Measurements from ENCODE around the gene RBM33.

GRCh38 chr7:155788616-155789000 lies 144.1 kb downstream of the RBM33 start:
- TF ChIP-seq EZH2 (IDR thresholded peaks at IDR 0.05; ENCODE audit: borderline replicate concordance, low read depth, low read length, poor library complexity, severe bottlenecking) (no peak), CTCF (conservative IDR thresholded peaks at IDR 0.05; ENCODE audit: low read depth, low read length) (no peak)
